ENCODE measurements around the gene GMDS. TPM values are rescaled to one million over a fixed set of nuclear protein-coding genes. Genes with fewer than 3 reads are reported as not detected.

The GMDS gene
- total and polyA plus RNA-seq, 2 experiments from 2014 or later, result 3.0 to 12.6 TPM

GRCh38 chr6:2221726-2222274 is 23.6 kb downstream of the GMDS start:
- DNase-seq, result no peak
- H3K4me3 ChIP-seq, result peak overlapping the region; percentile 76
- H3K79me2 ChIP-seq (ENCODE audit: insufficient read depth), result no peaks in the 10 kb centered on the region

GRCh38 chr6:2220154-2220553 is 25.3 kb downstream of the GMDS start:
- no peaks in the 10 kb centered on the region for H4K20me1 ChIP-seq (ENCODE audit: insufficient read depth)
- no peak overlapping the region for H3K9ac ChIP-seq
- no peak overlapping the region for H3K27ac ChIP-seq
- no peak overlapping the region for H2AFZ ChIP-seq
- no peaks in the 10 kb centered on the region for H3K36me3 ChIP-seq (ENCODE audit: low read depth)
- 0 out of 2 replicates have a peak, but pooled peaks cover under 1% of the 10 kb centered on the region for H3K4me1 ChIP-seq (ENCODE audit: insufficient read depth)
- WGBS, 2 experiments (ENCODE audit: low coverage in 1 of 2, low lambda C conversion rate in 2 of 2, missing lambda C conversion rate in 2 of 2), result 94 to 96% methylated on average over 6 of the region's 6 CpGs
- no peak overlapping the region for H3K4me2 ChIP-seq (ENCODE audit: unreplicated experiment)
- H3K4me3 ChIP-seq, result no peak overlapping the region
- no peaks in the 10 kb centered on the region for H3K9me3 ChIP-seq (ENCODE audit: low read depth)
- no peaks in the 10 kb centered on the region for H3K27me3 ChIP-seq (replicated peaks; ENCODE audit: insufficient read depth)
- no peaks in the 10 kb centered on the region for H3K9me2 ChIP-seq (ENCODE audit: insufficient read depth)
- H3K79me2 ChIP-seq (ENCODE audit: insufficient read depth), result no peaks in the 10 kb centered on the region
- DNase-seq, result no peak
- no peak for TF ChIP-seq EZH2phosphoT487 (IDR thresholded peaks at IDR 0.05; ENCODE audit: insufficient read depth, low read depth)
- TF ChIP-seq EZH2 (IDR thresholded peaks at IDR 0.05; ENCODE audit: insufficient read depth, poor library complexity, severe bottlenecking), result no peak
- in situ Hi-C loops (cut with MboI), result no loop called here
- H3F3A ChIP-seq (ENCODE audit: insufficient read depth), result no peaks in the 10 kb centered on the region

More at GRCh38 chr6:2221726-2222274, 23.6 kb downstream of the GMDS start:
- Histone ChIP-seq H3K27me3 (replicated peaks; ENCODE audit: insufficient read depth) (no peaks in the 10 kb centered on the region), H3K36me3 (ENCODE audit: low read depth) (no peaks in the 10 kb centered on the region), H3K9ac (peak overlapping the region; percentile 58), H2AFZ (peak overlapping the region; percentile 79), H3K9me2 (ENCODE audit: insufficient read depth) (no peaks in the 10 kb centered on the region), H3F3A (ENCODE audit: insufficient read depth) (peaks cover 3% of the 10 kb centered on the region; the same call in 1 of the 2 replicates), H3K9me3 (ENCODE audit: low read depth) (no peaks in the 10 kb centered on the region), H3K4me2 (ENCODE audit: unreplicated experiment) (peak overlapping the region; percentile 40), H4K20me1 (ENCODE audit: insufficient read depth) (no peaks in the 10 kb centered on the region), H3K4me1 (ENCODE audit: insufficient read depth) (peaks cover 9% of the 10 kb centered on the region; the same call in 1 of the 2 replicates), H3K27ac (no peak overlapping the region)
- in situ Hi-C loops (cut with MboI), result no loop called here
- TF ChIP-seq EZH2 (IDR thresholded peaks at IDR 0.05; ENCODE audit: insufficient read depth, poor library complexity, severe bottlenecking), result no peak
- no peak for TF ChIP-seq EZH2phosphoT487 (IDR thresholded peaks at IDR 0.05; ENCODE audit: insufficient read depth, low read depth)
- 53 to 57% methylated on average over 6 of the region's 6 CpGs for WGBS, 2 experiments (ENCODE audit: low coverage in 1 of 2, low lambda C conversion rate in 2 of 2, missing lambda C conversion rate in 2 of 2)

GRCh38 chr6:2218866-2219265 is 26.5 kb downstream of the GMDS start:
- WGBS, 2 experiments (ENCODE audit: low coverage in 1 of 2, low lambda C conversion rate in 2 of 2, missing lambda C conversion rate in 2 of 2), result 93 to 96% methylated on average over 6 of the region's 6 CpGs
- H3F3A ChIP-seq (ENCODE audit: insufficient read depth), result no peaks in the 10 kb centered on the region
- H3K27ac ChIP-seq, result no peak overlapping the region
- H3K4me2 ChIP-seq (ENCODE audit: unreplicated experiment), result no peak overlapping the region
- H3K4me3 ChIP-seq, result no peak overlapping the region
- in situ Hi-C loops (cut with MboI), result no loop called here
- no peaks in the 10 kb centered on the region for H3K36me3 ChIP-seq (ENCODE audit: low read depth)
- H4K20me1 ChIP-seq (ENCODE audit: insufficient read depth), result no peaks in the 10 kb centered on the region
- H3K9me2 ChIP-seq (ENCODE audit: insufficient read depth), result no peaks in the 10 kb centered on the region
- no peaks in the 10 kb centered on the region for H3K27me3 ChIP-seq (replicated peaks; ENCODE audit: insufficient read depth)
- TF ChIP-seq EZH2 (IDR thresholded peaks at IDR 0.05; ENCODE audit: insufficient read depth, poor library complexity, severe bottlenecking) (no peak), EZH2phosphoT487 (IDR thresholded peaks at IDR 0.05; ENCODE audit: insufficient read depth, low read depth) (no peak)
- H3K4me1 ChIP-seq (ENCODE audit: insufficient read depth), result no peaks in the 10 kb centered on the region
- H3K9me3 ChIP-seq (ENCODE audit: low read depth), result no peaks in the 10 kb centered on the region
- H3K79me2 ChIP-seq (ENCODE audit: insufficient read depth), result no peaks in the 10 kb centered on the region
- DNase-seq, result no peak
- H3K9ac ChIP-seq, result no peak overlapping the region
- no peak overlapping the region for H2AFZ ChIP-seq

GRCh38 chr6:2216794-2217383 is 28.5 kb downstream of the GMDS start:
- no peak overlapping the region for H3K4me2 ChIP-seq (ENCODE audit: unreplicated experiment)
- H3K9me2 ChIP-seq (ENCODE audit: insufficient read depth), result no peaks in the 10 kb centered on the region
- WGBS, 2 experiments (ENCODE audit: low coverage in 1 of 2, low lambda C conversion rate in 2 of 2, missing lambda C conversion rate in 2 of 2), result 75 to 82% methylated on average over 13 of the region's 13 CpGs
- no peaks in the 10 kb centered on the region for H3K27me3 ChIP-seq (replicated peaks; ENCODE audit: insufficient read depth)
- H3K4me3 ChIP-seq, result no peak overlapping the region
- TF ChIP-seq EZH2phosphoT487 (IDR thresholded peaks at IDR 0.05; ENCODE audit: insufficient read depth, low read depth), result no peak
- TF ChIP-seq EZH2 (IDR thresholded peaks at IDR 0.05; ENCODE audit: insufficient read depth, poor library complexity, severe bottlenecking), result no peak
- no peak overlapping the region for H3K27ac ChIP-seq
- DNase-seq, result no peak
- H2AFZ ChIP-seq, result no peak overlapping the region
- H4K20me1 ChIP-seq (ENCODE audit: insufficient read depth), result no peaks in the 10 kb centered on the region
- H3K79me2 ChIP-seq (ENCODE audit: insufficient read depth), result no peaks in the 10 kb centered on the region
- H3F3A ChIP-seq (ENCODE audit: insufficient read depth), result no peaks in the 10 kb centered on the region
- no peaks in the 10 kb centered on the region for H3K9me3 ChIP-seq (ENCODE audit: low read depth)
- no peaks in the 10 kb centered on the region for H3K4me1 ChIP-seq (ENCODE audit: insufficient read depth)
- H3K9ac ChIP-seq, result no peak overlapping the region
- in situ Hi-C loops (cut with MboI), result no loop called here
- H3K36me3 ChIP-seq (ENCODE audit: low read depth), result no peaks in the 10 kb centered on the region
